H1 (cell line): Measurements from ENCODE around the gene WEE1. TPM values are rescaled to one million over a fixed set of nuclear protein-coding genes. Genes with fewer than 3 reads are reported as not detected.

Source experiments
- CBX5 ChIP-seq: fragments of 300-800, 300-1000 bp; sonication (generic); IDR thresholded peaks from 2 replicates; pipeline ENCODE4 v1.7.1; 2016; ENCODE audit warnings: antibody characterized with exemption, low read length, low read depth
- CHD1 ChIP-seq: IDR thresholded peaks from 2 replicates; pipeline ENCODE4 v1.6.1; 2012; ENCODE audit warnings: low read depth, low read length, improper control_type of control experiment
- CHD2 ChIP-seq: IDR thresholded peaks from 2 replicates; pipeline ENCODE4 v1.6.1; 2012; ENCODE audit warnings: low read length, improper control_type of control experiment
- CTBP2 ChIP-seq: IDR thresholded peaks from 2 replicates; pipeline ENCODE4 v1.7.0; 2011; ENCODE audit warnings: borderline replicate concordance, mild to moderate bottlenecking, moderate library complexity, mixed read lengths, low read length; ENCODE audit not compliant: insufficient read depth, insufficient read length
- EP300 ChIP-seq, 2 experiments: IDR thresholded peaks; 1 replicate in 1 of 2; 2 replicates in 1 of 2; pipeline ENCODE4 v1.6.1; 2011 to 2012; ENCODE audit warnings: low read depth in 2 of 2, low read length in 2 of 2, mild to moderate bottlenecking in 2 of 2, borderline replicate concordance in 1 of 2, inconsistent platforms in 1 of 2, moderate library complexity in 1 of 2
- EZH2 ChIP-seq: fragments of 200-600 bp; sonication (generic); IDR thresholded peaks from 2 replicates; pipeline ENCODE4 v1.7.1; 2012; ENCODE audit warnings: low read depth, mild to moderate bottlenecking, moderate library complexity, low read length, inconsistent platforms; ENCODE audit not compliant: severe bottlenecking
- HDAC2 ChIP-seq, 2 experiments: fragments of 300-600 bp in 1 of 2; sonication (generic) in 1 of 2; IDR thresholded peaks; 2 replicates each; pipeline ENCODE4 v1.6.1; 2011 to 2012; ENCODE audit warnings: low read depth in 2 of 2, low read length in 2 of 2, mild to moderate bottlenecking in 2 of 2, moderate library complexity in 2 of 2, borderline replicate concordance in 1 of 2, inconsistent platforms in 1 of 2
- JUND ChIP-seq: IDR thresholded peaks from 2 replicates; pipeline ENCODE4 v1.6.1; 2011; ENCODE audit warnings: mild to moderate bottlenecking, improper control_type of control experiment, low read length
- KDM4A ChIP-seq: IDR thresholded peaks from one replicate; pipeline ENCODE4 v1.7.1; 2012; ENCODE audit warnings: low read depth, mild to moderate bottlenecking, moderate library complexity, low read length, inconsistent platforms; ENCODE audit not compliant: severe bottlenecking
- NANOG ChIP-seq: IDR thresholded peaks from 2 replicates; pipeline ENCODE4 v1.6.1; 2011; ENCODE audit warnings: low read length, low read depth, mild to moderate bottlenecking, inconsistent platforms; ENCODE audit not compliant: insufficient read depth, poor library complexity, severe bottlenecking
- POU5F1 ChIP-seq: IDR thresholded peaks from 2 replicates; pipeline ENCODE4 v1.6.1; 2011; ENCODE audit warnings: low read depth, mild to moderate bottlenecking, low read length, moderate library complexity
- RBBP5 ChIP-seq: IDR thresholded peaks from 2 replicates; pipeline ENCODE4 v1.7.1; 2012; ENCODE audit warnings: low read depth, mild to moderate bottlenecking, inconsistent platforms, low read length, moderate library complexity, borderline replicate concordance
- RFX5 ChIP-seq: IDR thresholded peaks from 2 replicates; pipeline ENCODE4 v1.6.1; 2011; ENCODE audit warnings: low read depth, low read length, improper control_type of control experiment, borderline replicate concordance
- SIRT6 ChIP-seq: IDR thresholded peaks from one replicate; pipeline ENCODE4 v1.7.1; 2012; ENCODE audit warnings: low read length, inconsistent platforms
- SP4 ChIP-seq: IDR thresholded peaks from 2 replicates; pipeline ENCODE4 v1.6.1; 2012; ENCODE audit warnings: low read length, inconsistent platforms
- SUZ12 ChIP-seq: fragments of 200-600 bp; sonication (generic); IDR thresholded peaks from 2 replicates; pipeline ENCODE4 v1.6.1; 2012; ENCODE audit warnings: mild to moderate bottlenecking, inconsistent platforms, low read length, moderate library complexity, mixed read lengths
- TAF1 ChIP-seq: IDR thresholded peaks from 2 replicates; pipeline ENCODE4 v1.6.1; 2011; ENCODE audit warnings: mild to moderate bottlenecking, low read depth, low read length
- polyA plus RNA-seq, 7 experiments: library from polyadenylated mRNA; depleted of rRNA in 3 of 7; stranded (reverse) in 5 of 7; unstranded in 2 of 7; fragments of >200 nt in 5 of 7; fragments of 200-250 nt in 2 of 7; gene quantifications; 1 replicate in 5 of 7; 2 replicates in 1 of 7; 4 replicates in 1 of 7; pipeline versions ENCODE4 v1.2.1 to v1.2.3, GENCODE V29; 2011 to 2013; ENCODE audit warnings: missing spikeins in 2 of 7, mixed read lengths in 2 of 7
- total RNA-seq: library from RNA; stranded (reverse); fragmentation: NEBNext Ultra II Directional; extraction: Animal tissue kit (Norgen Biotek cat#: 25700); gene quantifications from 2 replicates; pipeline ENCODE4 v1.2.1, GENCODE V29; 2021
- TF ChIP-seq, protein P1 (sequence below): IDR thresholded peaks from 2 replicates; pipeline ENCODE4 v1.6.1; 2012; ENCODE audit warnings: inconsistent platforms
- TF ChIP-seq, protein P2 (sequence below): IDR thresholded peaks from 2 replicates; pipeline ENCODE4 v1.6.1; 2012; ENCODE audit warnings: inconsistent platforms
- TF ChIP-seq, protein P3 (sequence below): IDR thresholded peaks from 2 replicates; pipeline ENCODE4 v1.6.1; 2011; ENCODE audit warnings: low read depth, mild to moderate bottlenecking, low read length; ENCODE audit not compliant: insufficient read depth

The WEE1 gene
- total and polyA plus RNA-seq, 2 of the 8 experiments (the other 6 are each of a cell fraction or from before 2014, with no cell fraction given), result 40.8 to 120 TPM

DNA sequence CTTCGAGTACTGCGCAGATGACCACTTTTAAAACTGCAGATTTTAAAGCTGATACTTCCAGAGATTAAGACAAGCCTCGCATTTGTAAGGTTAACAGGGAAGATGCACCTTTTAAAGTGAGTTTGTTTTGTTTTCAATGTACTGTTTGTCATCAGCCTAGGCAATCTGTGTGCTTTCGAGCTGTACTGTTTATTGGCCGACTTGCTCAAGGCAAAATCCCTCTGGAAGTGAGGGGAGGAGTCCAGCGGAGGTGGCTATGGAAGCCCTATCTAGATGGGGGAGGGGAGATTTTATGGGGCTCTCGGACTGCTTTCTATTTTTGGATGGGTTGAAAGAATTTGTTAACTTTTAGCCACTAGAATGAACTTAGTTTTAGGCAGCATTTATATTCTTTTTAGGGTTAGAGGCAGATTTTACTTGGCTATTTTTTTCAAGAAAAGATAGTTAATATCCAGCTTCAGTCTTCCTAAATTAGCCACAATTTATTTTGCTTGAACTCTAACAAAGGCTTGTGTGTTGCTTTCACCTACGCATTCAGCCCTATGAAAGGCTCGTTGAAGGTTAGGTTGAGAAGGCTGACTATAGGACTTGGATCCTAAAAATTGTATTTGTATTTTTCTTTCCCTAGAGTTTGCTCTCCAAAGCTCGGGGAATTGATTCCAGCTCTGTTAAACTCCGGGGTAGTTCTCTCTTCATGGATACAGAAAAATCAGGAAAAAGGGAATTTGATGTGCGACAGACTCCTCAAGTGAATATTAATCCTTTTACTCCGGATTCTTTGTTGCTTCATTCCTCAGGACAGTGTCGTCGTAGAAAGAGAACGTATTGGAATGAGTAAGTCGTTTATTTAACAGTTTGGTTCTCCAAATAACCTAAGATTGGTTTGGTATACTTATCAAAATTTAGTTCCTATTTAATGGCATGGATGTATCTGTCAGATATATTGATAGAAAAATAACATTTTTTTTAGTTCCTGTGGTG lies 2.1 kb downstream of the WEE1 start (continued):
- TF ChIP-seq KDM4A, result no peak
- no peak for TF ChIP-seq EZH2
- TF ChIP-seq, protein P1, sequence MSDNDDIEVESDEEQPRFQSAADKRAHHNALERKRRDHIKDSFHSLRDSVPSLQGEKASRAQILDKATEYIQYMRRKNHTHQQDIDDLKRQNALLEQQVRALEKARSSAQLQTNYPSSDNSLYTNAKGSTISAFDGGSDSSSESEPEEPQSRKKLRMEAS, result no peak
- TF ChIP-seq SIRT6, result no peak
- no peak for TF ChIP-seq CBX5
- no peak for TF ChIP-seq RFX5
- TF ChIP-seq CHD1, result peak; percentile 76
- TF ChIP-seq POU5F1, result no peak
- peak; percentile 81 for TF ChIP-seq TAF1
- TF ChIP-seq JUND, result no peak
- TF ChIP-seq, protein P2, sequence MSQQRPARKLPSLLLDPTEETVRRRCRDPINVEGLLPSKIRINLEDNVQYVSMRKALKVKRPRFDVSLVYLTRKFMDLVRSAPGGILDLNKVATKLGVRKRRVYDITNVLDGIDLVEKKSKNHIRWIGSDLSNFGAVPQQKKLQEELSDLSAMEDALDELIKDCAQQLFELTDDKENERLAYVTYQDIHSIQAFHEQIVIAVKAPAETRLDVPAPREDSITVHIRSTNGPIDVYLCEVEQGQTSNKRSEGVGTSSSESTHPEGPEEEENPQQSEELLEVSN, result no peak
- TF ChIP-seq NANOG, result no peak
- no peak for TF ChIP-seq RBBP5
- TF ChIP-seq, protein P3, sequence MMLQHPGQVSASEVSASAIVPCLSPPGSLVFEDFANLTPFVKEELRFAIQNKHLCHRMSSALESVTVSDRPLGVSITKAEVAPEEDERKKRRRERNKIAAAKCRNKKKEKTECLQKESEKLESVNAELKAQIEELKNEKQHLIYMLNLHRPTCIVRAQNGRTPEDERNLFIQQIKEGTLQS, result no peak
- no peak for TF ChIP-seq CTBP2
- no peak for TF ChIP-seq SUZ12
- TF ChIP-seq HDAC2 (IDR thresholded peaks at IDR 0.05; ENCODE audit: borderline replicate concordance in 1 of 2, low read depth in 2 of 2, low read length in 2 of 2), result no peak
- TF ChIP-seq CHD2, result no peak
- TF ChIP-seq EP300 (IDR thresholded peaks at IDR 0.05; ENCODE audit: borderline replicate concordance in 1 of 2, low read depth in 2 of 2, low read length in 2 of 2), result no peak
- TF ChIP-seq SP4, result no peak
